ENCODE results near the gene TCF25.

Gene TCF25

GRCh38 chr16:89844739-89845339 is 28.6 kb upstream of the TCF25 start:
- in situ Hi-C loops (cut with HindIII; ENCODE audit: low sequenced_read_pairs) = no loop called here

GRCh38 chr16:89845417-89845816 is 28.0 kb upstream of the TCF25 start:
- in situ Hi-C loops (cut with HindIII; ENCODE audit: low sequenced_read_pairs) = no loop called here

GRCh38 chr16:89847051-89847939 is 26.1 kb upstream of the TCF25 start:
- in situ Hi-C loops (cut with HindIII; ENCODE audit: low sequenced_read_pairs) = no loop called here

- in situ Hi-C loops (cut with HindIII; ENCODE audit: low sequenced_read_pairs) = no loop called here
Measured at GRCh38 chr16:89847940-89848297, 25.5 kb upstream of the TCF25 start.

GRCh38 chr16:89848974-89849373 is 24.4 kb upstream of the TCF25 start:
- in situ Hi-C loops (cut with HindIII; ENCODE audit: low sequenced_read_pairs) = no loop called here

GRCh38 chr16:89853306-89853993 is 19.9 kb upstream of the TCF25 start:
- in situ Hi-C loops (cut with HindIII; ENCODE audit: low sequenced_read_pairs) = no loop called here

GRCh38 chr16:89855301-89855945 is 18.0 kb upstream of the TCF25 start:
- in situ Hi-C loops (cut with HindIII; ENCODE audit: low sequenced_read_pairs) = no loop called here

GRCh38 chr16:89855986-89856385 is 17.4 kb upstream of the TCF25 start:
- in situ Hi-C loops (cut with HindIII; ENCODE audit: low sequenced_read_pairs) = no loop called here

- in situ Hi-C loops (cut with HindIII; ENCODE audit: low sequenced_read_pairs) = no loop called here
Measured at GRCh38 chr16:89858973-89859614, 14.3 kb upstream of the TCF25 start.

- in situ Hi-C loops (cut with HindIII; ENCODE audit: low sequenced_read_pairs) = no loop called here
Measured at GRCh38 chr16:89859615-89860007, 13.8 kb upstream of the TCF25 start.

GRCh38 chr16:89860747-89861304 is 12.6 kb upstream of the TCF25 start:
- in situ Hi-C loops (cut with HindIII; ENCODE audit: low sequenced_read_pairs) = no loop called here

- in situ Hi-C loops (cut with HindIII; ENCODE audit: low sequenced_read_pairs) = no loop called here
Measured at GRCh38 chr16:89861648-89862047, 11.7 kb upstream of the TCF25 start.

- in situ Hi-C loops (cut with HindIII; ENCODE audit: low sequenced_read_pairs) = no loop called here
Measured at GRCh38 chr16:89862732-89863131, 10.7 kb upstream of the TCF25 start.

GRCh38 chr16:89863741-89864526 is 9.5 kb upstream of the TCF25 start:
- in situ Hi-C loops (cut with HindIII; ENCODE audit: low sequenced_read_pairs) = no loop called here

- in situ Hi-C loops (cut with HindIII; ENCODE audit: low sequenced_read_pairs) = no loop called here
Measured at GRCh38 chr16:89864527-89864820, 8.9 kb upstream of the TCF25 start.

GRCh38 chr16:89867918-89868317 is 5.5 kb upstream of the TCF25 start:
- in situ Hi-C loops (cut with HindIII; ENCODE audit: low sequenced_read_pairs) = no loop called here

- in situ Hi-C loops (cut with HindIII; ENCODE audit: low sequenced_read_pairs) = no loop called here
Measured at GRCh38 chr16:89869911-89870310, 3.5 kb upstream of the TCF25 start.

- in situ Hi-C loops (cut with HindIII; ENCODE audit: low sequenced_read_pairs) = no loop called here
Measured at GRCh38 chr16:89870440-89870839, 3.0 kb upstream of the TCF25 start.

GRCh38 chr16:89871895-89872294 is 1.5 kb upstream of the TCF25 start:
- in situ Hi-C loops (cut with HindIII; ENCODE audit: low sequenced_read_pairs) = no loop called here
